PFSK-1 (cell line): ENCODE data around the gene UBA7.

Source experiments
- POLR2AphosphoS5 ChIP-seq: IDR thresholded peaks from 2 replicates; pipeline ENCODE4 v1.6.1; 2012; ENCODE audit warnings: low read depth, mild to moderate bottlenecking, control low read depth, low read length, moderate library complexity
- SIN3A ChIP-seq: IDR thresholded peaks from 2 replicates; pipeline ENCODE4 v1.6.1; 2012; ENCODE audit warnings: mild to moderate bottlenecking, low read length, moderate library complexity, borderline replicate concordance; ENCODE audit not compliant: insufficient read depth
- TAF1 ChIP-seq: IDR thresholded peaks from 2 replicates; pipeline ENCODE4 v1.6.1; 2012; ENCODE audit warnings: low read length, control low read depth, borderline replicate concordance; ENCODE audit not compliant: insufficient read depth

DNA sequence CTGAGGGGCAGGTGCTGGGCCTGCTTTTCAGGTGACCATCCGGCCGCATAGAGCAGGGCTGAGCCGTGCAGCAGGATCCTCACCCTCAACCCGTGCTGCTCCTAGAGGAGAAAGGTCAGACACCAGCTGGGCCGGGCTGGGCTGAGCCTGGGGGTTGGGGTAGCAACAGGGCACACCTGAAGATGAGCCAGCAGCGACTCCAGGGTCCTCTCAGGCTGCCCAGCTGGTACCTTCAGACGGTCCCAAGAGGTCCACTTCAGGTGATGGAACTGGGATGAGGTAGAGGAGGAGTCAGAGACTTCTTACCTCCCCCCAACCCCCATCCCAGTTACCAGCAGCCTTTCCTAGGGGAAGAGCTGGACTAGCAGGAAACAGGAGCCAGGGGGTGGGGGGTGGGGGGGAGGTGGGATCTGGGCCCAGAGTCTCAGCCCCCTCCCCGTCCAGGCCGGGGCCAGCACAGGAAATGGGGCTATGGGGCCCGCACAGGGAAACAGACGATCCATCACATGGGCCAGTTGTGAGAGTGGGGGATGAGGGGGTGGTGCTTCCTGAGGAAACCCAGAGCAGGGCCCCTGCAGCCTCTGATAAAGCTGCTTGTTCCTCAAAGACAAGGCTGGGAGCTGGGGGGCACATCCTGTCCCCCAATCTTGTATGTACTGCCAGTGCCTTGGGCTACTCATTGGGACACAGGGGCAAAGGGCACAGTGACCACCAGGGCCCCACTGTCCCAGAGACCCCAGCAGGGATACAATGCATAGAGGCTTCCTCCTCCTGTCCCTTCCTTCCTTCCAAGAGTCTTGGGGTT is 7.7 kb downstream of the UBA7 start:
- peak; percentile 22; the same call in 1 of the 2 replicates for TF ChIP-seq POLR2AphosphoS5
- no peak for TF ChIP-seq TAF1
- TF ChIP-seq SIN3A = no peak
